ENCODE data around the gene PRR35.

Gene PRR35

GRCh38 chr16:582218-582613 lies 22.0 kb downstream of the PRR35 start:
- DNase-seq, result no peak

GRCh38 chr16:582614-583331 lies 22.6 kb downstream of the PRR35 start:
- no peak for DNase-seq

- DNase-seq, result no peak
Observed at GRCh38 chr16:583470-583814, 23.2 kb downstream of the PRR35 start.

DNA sequence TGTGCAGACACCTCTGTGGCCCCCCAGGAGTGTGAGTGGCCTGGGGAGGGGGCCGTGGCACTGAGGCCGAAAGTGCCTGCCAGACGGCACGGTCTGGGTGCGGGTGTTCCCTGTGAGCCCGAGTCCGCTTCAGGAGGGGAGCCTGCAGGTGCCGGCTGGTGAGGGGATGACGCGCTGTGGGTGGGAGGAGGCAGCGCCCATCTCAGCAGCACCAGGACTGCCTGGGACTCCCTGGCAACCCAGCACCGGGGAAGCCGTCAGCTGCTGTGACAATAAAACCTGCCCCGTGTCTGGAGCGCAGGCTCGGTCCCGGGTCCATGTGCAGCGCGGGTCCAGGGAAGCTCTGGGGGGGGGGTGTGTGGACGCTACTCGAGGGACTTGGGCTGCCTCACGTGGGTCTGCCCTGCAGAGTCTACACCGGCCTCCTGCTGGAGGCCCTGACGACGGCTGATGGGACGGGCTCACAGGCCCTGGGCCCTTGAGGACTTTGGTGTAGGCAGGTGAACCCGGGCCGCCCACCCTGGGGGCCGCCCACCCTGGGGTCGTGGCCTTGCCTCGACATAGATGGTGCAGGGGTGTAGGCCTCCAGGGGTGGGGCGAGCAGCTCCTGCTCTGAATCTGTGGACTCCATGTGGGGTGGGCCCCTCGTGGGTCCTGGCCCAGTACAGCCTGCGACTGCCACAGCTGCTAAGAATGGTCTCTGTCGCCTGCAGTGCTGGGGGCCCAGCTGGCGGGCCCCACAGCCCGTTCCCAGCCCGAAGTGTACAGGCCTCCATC lies 23.8 kb downstream of the PRR35 start:
- no peak for DNase-seq

GRCh38 chr16:585351-585750 lies 25.2 kb downstream of the PRR35 start:
- DNase-seq, result no peak

DNA sequence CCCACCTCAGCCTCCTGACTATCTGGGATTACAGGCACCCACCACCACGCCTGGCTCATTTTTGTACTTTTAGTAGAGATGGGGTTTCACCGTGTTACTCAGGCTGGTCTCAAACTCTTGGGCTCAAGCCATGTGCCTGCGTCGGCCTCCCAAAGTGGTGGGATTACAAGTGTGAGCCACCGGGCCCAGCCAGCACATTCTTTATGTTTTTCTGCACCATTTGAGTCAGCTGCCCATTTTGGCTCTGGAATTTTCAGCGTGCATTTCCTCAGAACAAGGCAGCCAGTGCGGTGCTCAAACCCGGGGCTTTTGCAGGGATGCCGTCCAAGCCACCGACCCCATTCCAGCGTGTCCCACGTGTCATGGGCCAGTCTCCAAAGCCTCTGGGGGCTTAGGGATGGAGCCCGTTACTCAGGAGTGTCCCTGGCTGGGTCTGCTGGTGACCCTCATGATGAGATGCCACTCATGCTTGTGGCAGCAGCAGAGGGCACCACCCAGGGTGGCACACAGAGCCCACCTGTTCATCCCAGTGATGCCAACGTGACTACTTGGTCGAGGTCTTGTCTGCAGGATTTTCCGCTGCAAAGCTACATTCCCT lies 26.0 kb downstream of the PRR35 start:
- no peak for DNase-seq

- DNase-seq, result no peak
Observed at GRCh38 chr16:586645-587590, 26.7 kb downstream of the PRR35 start.

GRCh38 chr16:588639-588888 lies 28.4 kb downstream of the PRR35 start:
- DNase-seq, result no peak

- peak; percentile 91 to 98 for DNase-seq
Observed at GRCh38 chr16:588889-589657, 28.9 kb downstream of the PRR35 start.

- peak; percentile 95 to 98 for DNase-seq
Observed at GRCh38 chr16:589658-590187, 29.5 kb downstream of the PRR35 start, which contains the start of gene RAB40C. RAB40C (plus strand) TSS chr16:590066; CDS start chr16:590292, 226 bp downstream.

DNA sequence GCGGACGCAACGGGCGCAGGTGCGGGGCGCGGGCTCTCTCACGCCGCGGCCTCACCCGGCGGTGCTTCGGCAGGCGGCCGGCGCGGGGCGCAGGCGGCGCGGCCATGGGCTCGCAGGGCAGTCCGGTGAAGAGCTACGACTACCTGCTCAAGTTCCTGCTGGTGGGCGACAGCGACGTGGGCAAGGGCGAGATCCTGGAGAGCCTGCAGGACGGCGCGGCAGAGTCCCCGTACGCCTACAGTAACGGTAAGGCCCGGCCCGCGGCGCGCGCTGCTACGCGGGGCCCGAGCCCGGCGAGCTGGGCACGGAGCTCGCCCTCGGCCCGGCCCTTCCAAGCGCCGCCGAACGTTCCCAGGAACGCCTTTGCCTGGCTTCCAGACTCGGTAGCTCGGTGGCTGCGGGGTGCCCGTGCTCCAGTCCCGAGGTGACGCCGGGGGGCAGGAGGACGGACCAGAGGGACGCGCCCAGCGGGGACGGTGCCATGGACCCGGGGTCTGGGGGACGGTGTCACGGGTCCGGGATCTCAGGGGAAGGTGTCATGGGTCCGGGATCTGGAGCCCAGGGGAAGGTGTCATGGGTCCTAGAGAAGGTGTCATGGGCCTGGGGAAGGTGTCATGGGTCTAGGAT lies 30.1 kb downstream of the PRR35 start:
- DNase-seq, result no peak

GRCh38 chr16:590815-591200 lies 30.6 kb downstream of the PRR35 start:
- DNase-seq, result no peak

DNA sequence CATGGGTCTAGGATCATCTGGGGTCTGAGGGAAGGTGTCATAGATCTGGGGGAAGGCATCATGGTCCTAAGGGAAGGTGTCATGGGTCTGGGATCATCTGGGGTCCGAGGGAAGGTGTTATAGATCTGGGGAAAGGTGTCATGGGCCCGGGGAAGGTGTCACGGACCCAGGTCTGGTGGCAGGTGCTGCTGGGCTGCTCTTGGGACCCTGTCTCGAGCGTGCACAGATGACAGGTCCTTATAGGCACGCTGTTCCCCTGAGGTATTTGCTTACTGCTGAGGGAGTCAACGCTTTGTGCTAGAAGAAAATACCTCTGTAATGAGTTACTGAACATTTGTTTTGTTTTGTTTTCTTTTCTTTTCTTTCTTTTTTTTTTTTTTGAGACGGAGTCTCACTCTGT lies 31.0 kb downstream of the PRR35 start:
- no peak for DNase-seq

GRCh38 chr16:591892-592517 lies 31.8 kb downstream of the PRR35 start:
- DNase-seq, result no peak

- DNase-seq, result peak; percentile 69 to 86
Observed at GRCh38 chr16:592518-593306, 32.5 kb downstream of the PRR35 start.

GRCh38 chr16:593406-593805 lies 33.2 kb downstream of the PRR35 start:
- no peak for DNase-seq

DNA sequence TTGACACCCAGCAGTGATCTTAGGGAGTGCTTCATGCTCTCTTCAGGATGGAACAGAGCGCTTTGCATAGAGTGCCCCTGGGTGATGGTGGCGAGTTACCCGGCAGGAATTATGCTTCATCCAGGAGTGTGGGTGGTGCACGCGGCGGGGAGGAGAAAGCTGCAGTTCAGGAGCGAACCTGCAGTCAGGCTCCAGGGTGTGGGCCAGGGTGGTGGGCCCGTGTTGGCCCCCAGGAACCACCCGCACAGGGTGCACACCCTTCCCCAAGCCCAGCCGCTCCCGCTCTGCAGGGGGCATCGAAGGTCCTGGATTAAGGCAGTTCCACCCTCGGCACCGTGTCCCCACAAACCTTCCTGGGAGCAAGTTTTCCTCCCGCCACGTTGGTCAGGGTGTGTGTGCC lies 33.6 kb downstream of the PRR35 start:
- no peak for DNase-seq

DNA sequence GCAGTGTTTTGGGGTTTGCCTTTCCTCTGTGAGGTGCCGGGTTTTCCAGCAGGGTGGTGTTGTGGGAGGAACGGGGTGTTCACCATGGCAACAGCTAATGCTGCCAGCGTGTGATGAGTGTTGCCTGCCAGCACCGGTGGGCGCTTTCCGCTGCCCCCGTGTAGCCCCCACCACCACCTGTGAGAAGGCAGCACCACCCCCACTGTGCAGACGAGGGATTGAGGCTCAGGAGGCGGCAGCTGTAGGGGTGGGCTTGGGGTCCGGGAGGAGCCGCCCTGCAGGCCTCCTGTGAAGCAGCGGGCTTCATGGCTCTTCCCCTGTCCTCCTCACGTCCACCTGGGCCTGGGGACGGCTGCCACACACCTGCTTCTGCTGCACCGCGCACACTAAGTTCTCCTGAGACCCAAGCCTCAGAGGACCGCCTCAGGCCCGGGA lies 34.9 kb downstream of the PRR35 start:
- DNase-seq, result no peak

GRCh38 chr16:595942-596735 lies 35.9 kb downstream of the PRR35 start:
- peak; percentile 9 to 31 for DNase-seq

DNA sequence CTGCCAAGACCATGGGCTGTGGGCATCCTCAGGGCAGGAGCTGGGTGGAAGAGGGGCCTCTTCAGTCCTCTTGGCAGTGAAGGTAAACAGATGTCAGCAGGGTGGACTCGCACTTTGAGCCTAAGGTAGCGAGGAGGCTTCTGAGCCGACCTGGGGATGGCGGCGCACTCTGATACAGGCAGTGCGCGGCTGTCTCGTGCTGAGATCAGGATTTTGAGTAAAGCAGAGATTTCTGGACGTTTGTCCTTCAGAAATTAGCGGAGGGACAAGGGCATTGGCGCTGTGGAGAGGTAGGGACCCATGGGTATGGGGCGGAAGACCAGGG lies 36.5 kb downstream of the PRR35 start:
- DNase-seq, result no peak
